Right lobe of liver (tissue), 4 donors: ENCODE results near the gene ETHE1.

Experiments used
- CTCF ChIP-seq, 4 donors: fragments of 200-600 bp in 3 of 4; fragments of 450-650 bp in 1 of 4; IDR thresholded peaks; one replicate each; pipeline versions ENCODE4 v1.5.1 to v1.8.0; 2016 to 2022; ENCODE audit warnings: antibody characterized with exemption in 4 of 4, mild to moderate bottlenecking in 2 of 4
- POLR2A ChIP-seq: fragments of 450-650 bp; IDR thresholded peaks from one replicate; pipeline ENCODE4 v1.6.1; 2017; ENCODE audit warnings: antibody characterized with exemption, mild to moderate bottlenecking
- donor health status: DM: no; HTN: no; CAD: no.
- donor health status: DM: no; HTN: no; CAD: no.
- donor health status: DM: no; HTN: yes; CAD: no.

GRCh38 chr19:43552616-43553015, 25.6 kb upstream of the ETHE1 start:
- TF ChIP-seq CTCF (IDR thresholded peaks at IDR 0.05) (no peak), POLR2A (no peak)
